ENCODE data around the gene GTF2A1.

GTF2A1 gene

GRCh38 chr14:81172353-81172752 is 48.4 kb downstream of the GTF2A1 start:
- Histone ChIP-seq H3K9ac (ENCODE audit: low read depth, low read length) (no peak overlapping the region), H3K36me3 (ENCODE audit: insufficient read depth, low read depth, low read length) (no peaks in the 10 kb centered on the region), H3K4me3 (ENCODE audit: low read length) (no peak overlapping the region), H3K27ac (ENCODE audit: low read length) (no peak overlapping the region), H3K4me1 (ENCODE audit: insufficient read depth, low read length) (no peaks in the 10 kb centered on the region; the same call in 1 of the 2 replicates), H3K27me3 (ENCODE audit: insufficient read depth, low read length) (no peaks in the 10 kb centered on the region), H3K9me3 (ENCODE audit: insufficient read depth, low read depth, low read length) (no peaks in the 10 kb centered on the region)

- Histone ChIP-seq H3K27me3 (ENCODE audit: insufficient read depth, low read length) (no peaks in the 10 kb centered on the region), H3K9ac (ENCODE audit: low read depth, low read length) (no peak overlapping the region; the same call in 1 of the 2 replicates), H3K36me3 (ENCODE audit: insufficient read depth, low read depth, low read length) (no peaks in the 10 kb centered on the region), H3K27ac (ENCODE audit: low read length) (no peak overlapping the region), H3K4me1 (ENCODE audit: insufficient read depth, low read length) (no peaks in the 10 kb centered on the region; the same call in 1 of the 2 replicates), H3K4me3 (ENCODE audit: low read length) (peak overlapping the region; percentile 91; the same call in 1 of the 2 replicates), H3K9me3 (ENCODE audit: insufficient read depth, low read depth, low read length) (no peaks in the 10 kb centered on the region)
These were observed 49.9 kb downstream of the GTF2A1 start for GRCh38 chr14:81170829-81171195.

GRCh38 chr14:81170104-81170828 is 50.5 kb downstream of the GTF2A1 start:
- H3K4me1 ChIP-seq (ENCODE audit: insufficient read depth, low read length), result no peaks in the 10 kb centered on the region; the same call in 1 of the 2 replicates
- peak overlapping the region; percentile 91 for H3K4me3 ChIP-seq (ENCODE audit: low read length)
- peak overlapping the region; percentile 90 for H3K27ac ChIP-seq (ENCODE audit: low read length)
- no peaks in the 10 kb centered on the region for H3K27me3 ChIP-seq (ENCODE audit: insufficient read depth, low read length)
- H3K9ac ChIP-seq (ENCODE audit: low read depth, low read length), result peak overlapping the region; percentile 96
- no peaks in the 10 kb centered on the region for H3K9me3 ChIP-seq (ENCODE audit: insufficient read depth, low read depth, low read length)
- no peaks in the 10 kb centered on the region for H3K36me3 ChIP-seq (ENCODE audit: insufficient read depth, low read depth, low read length)

- no peak overlapping the region for H3K27ac ChIP-seq (ENCODE audit: low read length)
- H3K4me3 ChIP-seq (ENCODE audit: low read length), result peak overlapping the region; percentile 91
- no peaks in the 10 kb centered on the region for H3K27me3 ChIP-seq (ENCODE audit: insufficient read depth, low read length)
- H3K36me3 ChIP-seq (ENCODE audit: insufficient read depth, low read depth, low read length), result no peaks in the 10 kb centered on the region
- peak overlapping the region; percentile 96; the same call in 1 of the 2 replicates for H3K9ac ChIP-seq (ENCODE audit: low read depth, low read length)
- no peaks in the 10 kb centered on the region for H3K9me3 ChIP-seq (ENCODE audit: insufficient read depth, low read depth, low read length)
- H3K4me1 ChIP-seq (ENCODE audit: insufficient read depth, low read length), result no peaks in the 10 kb centered on the region; the same call in 1 of the 2 replicates
These were observed 51.1 kb downstream of the GTF2A1 start for GRCh38 chr14:81169711-81170103.

GRCh38 chr14:81169267-81169666 is 51.5 kb downstream of the GTF2A1 start:
- Histone ChIP-seq H3K4me1 (ENCODE audit: insufficient read depth, low read length) (no peaks in the 10 kb centered on the region; the same call in 1 of the 2 replicates), H3K9me3 (ENCODE audit: insufficient read depth, low read depth, low read length) (no peaks in the 10 kb centered on the region), H3K27ac (ENCODE audit: low read length) (no peak overlapping the region), H3K27me3 (ENCODE audit: insufficient read depth, low read length) (no peaks in the 10 kb centered on the region), H3K4me3 (ENCODE audit: low read length) (peak overlapping the region; percentile 91; the same call in 1 of the 2 replicates), H3K36me3 (ENCODE audit: insufficient read depth, low read depth, low read length) (no peaks in the 10 kb centered on the region), H3K9ac (ENCODE audit: low read depth, low read length) (no peak overlapping the region)

- no peaks in the 10 kb centered on the region for H3K27me3 ChIP-seq (ENCODE audit: insufficient read depth, low read length)
- no peak overlapping the region for H3K4me3 ChIP-seq (ENCODE audit: low read length)
- H3K9ac ChIP-seq (ENCODE audit: low read depth, low read length), result no peak overlapping the region
These were observed 54.6 kb downstream of the GTF2A1 start for GRCh38 chr14:81166121-81166520.

GRCh38 chr14:81165188-81165587 is 55.6 kb downstream of the GTF2A1 start:
- no peaks in the 10 kb centered on the region for H3K9me3 ChIP-seq (ENCODE audit: insufficient read depth, low read depth, low read length)
- no peak overlapping the region for H3K4me3 ChIP-seq (ENCODE audit: low read length)
- no peak overlapping the region for H3K27ac ChIP-seq (ENCODE audit: low read length)
- no peaks in the 10 kb centered on the region for H3K27me3 ChIP-seq (ENCODE audit: insufficient read depth, low read length)
- H3K36me3 ChIP-seq (ENCODE audit: insufficient read depth, low read depth, low read length), result no peaks in the 10 kb centered on the region
- H3K9ac ChIP-seq (ENCODE audit: low read depth, low read length), result no peak overlapping the region
- no peaks in the 10 kb centered on the region; the same call in 1 of the 2 replicates for H3K4me1 ChIP-seq (ENCODE audit: insufficient read depth, low read length)

More at GRCh38 chr14:81166121-81166520, 54.6 kb downstream of the GTF2A1 start:
- no peaks in the 10 kb centered on the region; the same call in 1 of the 2 replicates for H3K4me1 ChIP-seq (ENCODE audit: insufficient read depth, low read length)
- no peaks in the 10 kb centered on the region for H3K36me3 ChIP-seq (ENCODE audit: insufficient read depth, low read depth, low read length)
- H3K9me3 ChIP-seq (ENCODE audit: insufficient read depth, low read depth, low read length), result no peaks in the 10 kb centered on the region
- H3K27ac ChIP-seq (ENCODE audit: low read length), result no peak overlapping the region

GRCh38 chr14:81164167-81164774 is 56.5 kb downstream of the GTF2A1 start:
- Histone ChIP-seq H3K9ac (ENCODE audit: low read depth, low read length) (no peak overlapping the region), H3K9me3 (ENCODE audit: insufficient read depth, low read depth, low read length) (no peaks in the 10 kb centered on the region), H3K4me3 (ENCODE audit: low read length) (no peak overlapping the region), H3K36me3 (ENCODE audit: insufficient read depth, low read depth, low read length) (no peaks in the 10 kb centered on the region), H3K27me3 (ENCODE audit: insufficient read depth, low read length) (no peaks in the 10 kb centered on the region), H3K4me1 (ENCODE audit: insufficient read depth, low read length) (no peaks in the 10 kb centered on the region; the same call in 1 of the 2 replicates), H3K27ac (ENCODE audit: low read length) (no peak overlapping the region)

- Histone ChIP-seq H3K9ac (ENCODE audit: low read depth, low read length) (no peak overlapping the region), H3K36me3 (ENCODE audit: insufficient read depth, low read depth, low read length) (no peaks in the 10 kb centered on the region), H3K9me3 (ENCODE audit: insufficient read depth, low read depth, low read length) (no peaks in the 10 kb centered on the region), H3K4me1 (ENCODE audit: insufficient read depth, low read length) (no peaks in the 10 kb centered on the region), H3K27me3 (ENCODE audit: insufficient read depth, low read length) (no peaks in the 10 kb centered on the region), H3K4me3 (ENCODE audit: low read length) (no peak overlapping the region), H3K27ac (ENCODE audit: low read length) (no peak overlapping the region)
These were observed 57.8 kb downstream of the GTF2A1 start for GRCh38 chr14:81162941-81163340.

- Histone ChIP-seq H3K36me3 (ENCODE audit: insufficient read depth, low read depth, low read length) (no peaks in the 10 kb centered on the region), H3K4me3 (ENCODE audit: low read length) (no peak overlapping the region), H3K9ac (ENCODE audit: low read depth, low read length) (no peak overlapping the region), H3K9me3 (ENCODE audit: insufficient read depth, low read depth, low read length) (no peaks in the 10 kb centered on the region), H3K27ac (ENCODE audit: low read length) (no peak overlapping the region), H3K27me3 (ENCODE audit: insufficient read depth, low read length) (no peaks in the 10 kb centered on the region), H3K4me1 (ENCODE audit: insufficient read depth, low read length) (no peaks in the 10 kb centered on the region)
These were observed 59.0 kb downstream of the GTF2A1 start for GRCh38 chr14:81161749-81162148.

- Histone ChIP-seq H3K4me1 (ENCODE audit: insufficient read depth, low read length) (no peaks in the 10 kb centered on the region), H3K27me3 (ENCODE audit: insufficient read depth, low read length) (no peaks in the 10 kb centered on the region), H3K27ac (ENCODE audit: low read length) (no peak overlapping the region), H3K9me3 (ENCODE audit: insufficient read depth, low read depth, low read length) (no peaks in the 10 kb centered on the region), H3K4me3 (ENCODE audit: low read length) (no peak overlapping the region), H3K36me3 (ENCODE audit: insufficient read depth, low read depth, low read length) (no peaks in the 10 kb centered on the region), H3K9ac (ENCODE audit: low read depth, low read length) (no peak overlapping the region)
These were observed 59.7 kb downstream of the GTF2A1 start for GRCh38 chr14:81161088-81161487.

- Histone ChIP-seq H3K27ac (ENCODE audit: low read length) (no peak overlapping the region), H3K4me1 (ENCODE audit: insufficient read depth, low read length) (no peaks in the 10 kb centered on the region)
These were observed 63.3 kb downstream of the GTF2A1 start for GRCh38 chr14:81157431-81157830.

More at GRCh38 chr14:81157431-81157830, 63.3 kb downstream of the GTF2A1 start:
- Histone ChIP-seq H3K9me3 (ENCODE audit: insufficient read depth, low read depth, low read length) (no peaks in the 10 kb centered on the region), H3K36me3 (ENCODE audit: insufficient read depth, low read depth, low read length) (no peaks in the 10 kb centered on the region), H3K4me3 (ENCODE audit: low read length) (no peak overlapping the region), H3K9ac (ENCODE audit: low read depth, low read length) (no peak overlapping the region), H3K27me3 (ENCODE audit: insufficient read depth, low read length) (no peaks in the 10 kb centered on the region)

Data from iPS-20b (cell line).